ENCODE results near the gene KRT73. TPM values are rescaled to one million over a fixed set of nuclear protein-coding genes. Genes with fewer than 3 reads are reported as not detected.

Gene KRT73
- total RNA-seq, 3 donors from 2014 or later: not detected

DNA sequence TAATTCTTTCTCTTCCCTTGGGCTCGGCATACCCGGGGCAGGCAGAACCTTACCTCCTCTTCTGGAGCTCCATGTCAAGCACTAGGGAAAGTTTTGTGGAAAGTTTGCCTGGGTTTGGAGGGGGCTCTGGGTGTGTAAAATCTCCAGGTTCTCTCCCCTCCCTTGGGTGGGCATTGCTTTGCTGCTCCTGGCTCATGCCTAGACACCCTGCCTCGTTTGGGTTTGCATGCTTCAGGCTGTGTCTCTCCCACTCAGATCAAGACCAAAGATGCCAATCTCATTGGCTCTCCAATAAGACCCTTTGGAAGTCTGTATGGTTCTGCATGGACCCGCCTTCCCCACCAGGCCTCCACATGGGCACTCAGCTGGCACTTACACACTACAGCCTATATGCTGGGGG is 39.8 kb upstream of the KRT73 start:
- TF ChIP-seq, protein P1, sequence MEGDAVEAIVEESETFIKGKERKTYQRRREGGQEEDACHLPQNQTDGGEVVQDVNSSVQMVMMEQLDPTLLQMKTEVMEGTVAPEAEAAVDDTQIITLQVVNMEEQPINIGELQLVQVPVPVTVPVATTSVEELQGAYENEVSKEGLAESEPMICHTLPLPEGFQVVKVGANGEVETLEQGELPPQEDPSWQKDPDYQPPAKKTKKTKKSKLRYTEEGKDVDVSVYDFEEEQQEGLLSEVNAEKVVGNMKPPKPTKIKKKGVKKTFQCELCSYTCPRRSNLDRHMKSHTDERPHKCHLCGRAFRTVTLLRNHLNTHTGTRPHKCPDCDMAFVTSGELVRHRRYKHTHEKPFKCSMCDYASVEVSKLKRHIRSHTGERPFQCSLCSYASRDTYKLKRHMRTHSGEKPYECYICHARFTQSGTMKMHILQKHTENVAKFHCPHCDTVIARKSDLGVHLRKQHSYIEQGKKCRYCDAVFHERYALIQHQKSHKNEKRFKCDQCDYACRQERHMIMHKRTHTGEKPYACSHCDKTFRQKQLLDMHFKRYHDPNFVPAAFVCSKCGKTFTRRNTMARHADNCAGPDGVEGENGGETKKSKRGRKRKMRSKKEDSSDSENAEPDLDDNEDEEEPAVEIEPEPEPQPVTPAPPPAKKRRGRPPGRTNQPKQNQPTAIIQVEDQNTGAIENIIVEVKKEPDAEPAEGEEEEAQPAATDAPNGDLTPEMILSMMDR (IDR thresholded peaks at IDR 0.05): no peak
- TF ChIP-seq POLR2AphosphoS5 (IDR thresholded peaks at IDR 0.05): no peak
- no peak for TF ChIP-seq POLR2A (IDR thresholded peaks at IDR 0.05)
- intact Hi-C loops (cut with DNase I; ENCODE audit: low total_unique reads): no loop called here

DNA sequence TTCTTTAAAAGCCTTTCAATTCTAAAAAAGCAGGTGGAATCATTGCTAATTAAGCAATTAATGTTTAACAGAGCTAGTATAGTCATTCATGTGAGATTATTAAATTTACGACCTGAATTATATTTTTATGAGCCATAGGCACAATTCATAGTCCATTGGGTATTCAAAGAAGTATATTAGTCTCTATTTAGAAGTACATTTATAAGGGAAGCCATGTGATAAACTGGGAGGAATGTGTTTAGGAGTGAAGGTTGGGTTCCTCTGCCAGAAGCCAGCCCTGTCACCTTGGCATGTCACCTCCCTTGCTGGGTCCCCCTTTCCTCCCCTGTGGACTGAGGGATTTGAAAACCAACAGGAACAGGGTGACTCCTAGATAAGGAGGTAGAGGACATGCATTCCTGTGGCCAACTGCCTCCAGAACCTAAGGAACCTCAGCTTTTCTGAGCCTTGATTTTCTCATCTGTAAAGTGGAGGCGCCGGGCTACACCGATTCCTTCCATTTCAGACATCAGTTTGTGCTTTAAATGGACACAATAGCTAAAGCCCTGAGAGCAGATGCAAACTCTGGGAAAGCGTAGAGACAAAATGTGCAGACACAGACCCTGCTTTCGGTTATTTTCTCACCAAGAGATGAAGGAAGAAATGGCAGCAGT is 39.0 kb upstream of the KRT73 start:
- intact Hi-C loops (cut with DNase I; ENCODE audit: low total_unique reads): no loop called here
- H3K36me3 ChIP-seq: no peaks in the 10 kb centered on the region
- H3K27me3 ChIP-seq: peaks cover 0 to 4% of the 10 kb centered on the region in 2 donors
- H3K9me3 ChIP-seq: no peaks in the 10 kb centered on the region
- no peaks in the 10 kb centered on the region for H3K4me1 ChIP-seq
- no peak for TF ChIP-seq POLR2A (IDR thresholded peaks at IDR 0.05)
- TF ChIP-seq, protein P1 (IDR thresholded peaks at IDR 0.05): no peak
- TF ChIP-seq POLR2AphosphoS5 (IDR thresholded peaks at IDR 0.05): no peak
- peak in 1 of 2 donors; percentile 9 for DNase-seq (ENCODE audit: low spot score in 2 of 2)
- H3K4me3 ChIP-seq: no peak overlapping the region
- no peak overlapping the region for H3K27ac ChIP-seq

More for the DNA sequence above, 39.8 kb upstream of the KRT73 start:
- peaks cover 0 to 4% of the 10 kb centered on the region in 2 donors for H3K27me3 ChIP-seq
- H3K36me3 ChIP-seq: no peaks in the 10 kb centered on the region
- no peaks in the 10 kb centered on the region for H3K4me1 ChIP-seq
- no peak overlapping the region for H3K27ac ChIP-seq
- H3K4me3 ChIP-seq: no peak overlapping the region
- peak in 1 of 2 donors; percentile 11 for DNase-seq (ENCODE audit: low spot score in 2 of 2)
- no peaks in the 10 kb centered on the region for H3K9me3 ChIP-seq

DNA sequence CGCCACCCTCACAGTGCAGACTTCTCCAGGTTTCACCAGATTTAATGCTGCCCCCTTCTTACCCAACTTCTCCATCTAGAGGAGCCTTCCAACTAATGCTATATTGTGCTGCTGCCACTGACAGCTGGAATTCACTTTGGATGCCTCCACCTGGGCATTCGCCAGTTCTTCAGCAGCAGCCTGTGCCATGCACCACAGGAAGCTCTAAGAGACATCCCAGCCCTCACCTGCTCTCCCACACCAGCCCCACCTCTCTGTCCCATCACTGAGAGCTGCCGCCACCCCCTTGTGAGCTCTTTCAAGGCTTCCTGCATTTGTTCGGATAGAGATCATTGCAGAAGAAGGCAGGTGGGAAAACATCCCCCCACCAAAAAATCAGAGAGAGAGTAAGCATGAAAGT is 38.3 kb upstream of the KRT73 start:
- DNase-seq (ENCODE audit: low spot score in 2 of 2): no peak

DNA sequence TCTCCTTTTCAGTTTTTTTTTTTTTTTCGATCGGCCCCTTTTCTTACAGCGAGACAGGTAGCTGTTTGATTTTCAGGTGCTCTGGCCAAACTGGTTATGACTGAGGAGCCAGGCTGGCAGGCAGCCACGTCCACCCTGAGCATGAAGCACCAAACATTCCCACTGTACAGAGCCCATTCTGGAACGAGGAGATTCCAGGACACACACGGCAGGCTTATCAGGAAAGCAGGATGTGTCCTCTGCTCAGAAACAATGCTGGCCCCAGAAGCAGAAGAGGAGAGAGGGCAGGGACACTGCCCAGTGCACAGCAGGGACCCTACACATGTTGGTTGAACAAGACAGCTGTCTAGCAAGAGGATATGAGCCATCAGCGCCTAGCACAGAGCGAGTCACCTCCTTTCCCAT is 37.4 kb upstream of the KRT73 start:
- Histone ChIP-seq H3K36me3 (no peaks in the 10 kb centered on the region), H3K27ac (no peak overlapping the region), H3K9me3 (no peaks in the 10 kb centered on the region), H3K4me1 (no peaks in the 10 kb centered on the region), H3K4me3 (no peak overlapping the region), H3K27me3 (peaks cover 0 to 4% of the 10 kb centered on the region in 2 donors)
- no peak for TF ChIP-seq POLR2A (IDR thresholded peaks at IDR 0.05)
- TF ChIP-seq, protein P1 (IDR thresholded peaks at IDR 0.05): no peak
- no peak for DNase-seq (ENCODE audit: low spot score in 2 of 2)
- intact Hi-C loops (cut with DNase I; ENCODE audit: low total_unique reads): no loop called here

More for the DNA sequence above, 38.3 kb upstream of the KRT73 start:
- H3K27ac ChIP-seq: no peak overlapping the region
- TF ChIP-seq, protein P1 (IDR thresholded peaks at IDR 0.05): no peak
- no peak for TF ChIP-seq POLR2AphosphoS5 (IDR thresholded peaks at IDR 0.05)
- TF ChIP-seq POLR2A (IDR thresholded peaks at IDR 0.05): no peak
- H3K36me3 ChIP-seq: no peaks in the 10 kb centered on the region
- H3K4me3 ChIP-seq: no peak overlapping the region
- no peaks in the 10 kb centered on the region for H3K9me3 ChIP-seq
- intact Hi-C loops (cut with DNase I; ENCODE audit: low total_unique reads): no loop called here
- peaks cover 0 to 4% of the 10 kb centered on the region in 2 donors for H3K27me3 ChIP-seq
- no peaks in the 10 kb centered on the region for H3K4me1 ChIP-seq

DNA sequence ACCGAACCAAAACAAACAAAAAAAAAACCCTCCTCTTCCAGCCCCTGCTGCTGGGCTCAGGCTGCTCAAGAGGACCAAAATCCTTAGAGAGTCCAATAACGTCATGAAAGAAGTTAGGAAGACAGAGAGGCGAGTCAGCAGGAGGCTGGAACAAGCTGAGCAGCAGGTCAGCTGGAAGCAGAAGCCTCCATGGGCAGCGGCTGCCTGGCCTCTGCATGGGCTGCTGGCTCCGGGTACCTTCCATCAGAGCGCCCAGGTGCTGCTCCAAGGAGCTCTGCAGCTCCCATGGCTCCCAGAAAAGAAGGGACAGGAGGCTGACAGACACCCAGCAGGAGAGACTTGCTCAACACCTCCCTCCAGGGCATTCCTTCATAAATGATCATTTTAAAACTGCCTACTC is 36.9 kb upstream of the KRT73 start:
- H3K4me3 ChIP-seq: no peak overlapping the region
- H3K9me3 ChIP-seq: no peaks in the 10 kb centered on the region
- H3K27ac ChIP-seq: no peak overlapping the region
- H3K4me1 ChIP-seq: no peaks in the 10 kb centered on the region
- H3K27me3 ChIP-seq: peaks cover 0 to 4% of the 10 kb centered on the region in 2 donors
- no peak for DNase-seq (ENCODE audit: low spot score in 2 of 2)
- no peaks in the 10 kb centered on the region for H3K36me3 ChIP-seq
- intact Hi-C loops (cut with DNase I; ENCODE audit: low total_unique reads): no loop called here
- TF ChIP-seq POLR2A (IDR thresholded peaks at IDR 0.05) (no peak), POLR2AphosphoS5 (IDR thresholded peaks at IDR 0.05) (no peak)
- TF ChIP-seq, protein P1 (IDR thresholded peaks at IDR 0.05): no peak
